ENCODE data around the gene LSM14B.

The LSM14B gene

GRCh38 chr20:62162765-62163484, 40.6 kb downstream of the LSM14B start:
- no peak for DNase-seq (ENCODE audit: low read depth in 3 of 3, low spot score in 1 of 3)

GRCh38 chr20:62163485-62163865, 41.2 kb downstream of the LSM14B start:
- no peak for DNase-seq (ENCODE audit: low read depth in 3 of 3, low spot score in 1 of 3)

DNA sequence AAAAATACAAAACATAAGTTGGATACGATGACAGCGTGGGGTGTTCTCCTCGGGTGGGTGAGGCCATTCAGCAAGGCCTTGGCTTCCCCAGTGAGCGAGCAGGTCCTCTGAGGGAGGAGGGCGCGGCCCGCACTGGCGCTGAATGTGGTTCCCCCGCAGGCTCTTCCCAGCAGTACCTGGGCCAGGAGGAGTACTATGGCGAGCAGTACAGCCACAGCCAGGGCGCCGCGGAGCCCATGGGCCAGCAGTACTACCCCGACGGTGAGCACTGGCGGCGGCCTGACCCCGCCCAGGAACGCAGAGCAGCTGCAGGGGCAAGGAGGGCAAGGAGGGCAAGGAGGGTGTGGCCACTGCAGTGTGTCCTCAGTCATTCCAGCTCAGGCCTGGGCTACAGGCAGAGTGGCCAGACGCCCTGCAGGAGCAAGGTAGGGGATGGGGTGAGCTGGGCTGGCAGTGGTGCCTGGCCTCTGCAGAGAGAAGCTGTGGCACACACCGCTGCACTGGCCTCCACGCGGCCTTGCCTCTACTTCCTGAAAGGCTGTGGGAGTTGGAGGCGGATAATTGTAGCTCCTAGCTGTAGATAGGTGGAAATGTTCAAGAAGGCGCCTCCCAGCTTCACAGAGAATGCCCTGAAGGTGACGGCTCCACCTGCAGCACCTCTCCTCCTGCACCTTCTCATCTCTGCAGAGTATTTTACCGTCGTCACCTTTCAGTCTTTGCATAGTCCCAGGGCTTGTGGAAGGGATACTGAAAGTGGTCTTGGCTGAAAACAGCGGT, 41.9 kb downstream of the LSM14B start:
- DNase-seq (ENCODE audit: low read depth in 3 of 3, low spot score in 1 of 3), result no peak

DNA sequence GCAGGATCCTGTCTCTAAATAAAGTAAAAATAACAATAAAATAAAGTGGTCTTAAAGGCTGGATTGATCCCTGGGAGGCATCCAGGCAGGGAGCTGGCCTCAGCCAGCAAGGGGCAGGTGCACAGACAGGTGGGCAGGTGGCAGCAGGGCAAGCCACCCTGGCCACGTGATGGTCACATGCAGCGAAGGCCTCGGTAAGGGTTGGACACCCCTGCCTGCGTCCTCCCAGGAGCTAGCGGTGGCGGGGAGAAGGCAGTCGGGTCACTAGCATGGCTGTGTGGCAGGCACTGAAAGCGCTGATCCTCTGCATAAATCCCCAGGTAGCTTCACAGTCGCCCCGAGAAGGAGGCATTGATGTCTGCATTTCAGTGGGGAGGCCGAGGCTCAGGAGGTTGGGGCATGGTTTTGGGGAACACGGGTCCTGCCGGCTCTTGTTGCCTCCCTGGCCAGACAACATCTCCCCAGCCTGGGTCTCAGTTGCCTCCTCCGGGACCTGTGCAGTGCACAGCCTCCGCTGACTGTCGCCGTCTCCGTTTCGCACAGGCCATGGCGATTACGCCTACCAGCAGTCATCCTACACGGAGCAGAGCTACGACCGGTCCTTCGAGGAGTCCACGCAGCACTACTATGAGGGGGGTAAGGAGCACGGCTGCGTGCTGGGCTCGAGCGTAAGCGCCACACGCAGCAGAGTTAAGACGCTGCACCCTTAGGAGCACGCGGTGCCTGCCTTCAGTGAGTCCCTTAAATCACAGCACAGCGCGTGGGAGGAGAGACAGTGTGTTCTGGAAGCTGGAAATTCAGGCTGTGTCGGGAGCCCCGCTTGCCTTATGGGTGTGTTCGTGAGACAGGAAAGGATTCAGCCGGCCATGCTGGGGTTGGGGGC, 42.8 kb downstream of the LSM14B start:
- no peak for DNase-seq (ENCODE audit: low read depth in 3 of 3, low spot score in 1 of 3)

DNA sequence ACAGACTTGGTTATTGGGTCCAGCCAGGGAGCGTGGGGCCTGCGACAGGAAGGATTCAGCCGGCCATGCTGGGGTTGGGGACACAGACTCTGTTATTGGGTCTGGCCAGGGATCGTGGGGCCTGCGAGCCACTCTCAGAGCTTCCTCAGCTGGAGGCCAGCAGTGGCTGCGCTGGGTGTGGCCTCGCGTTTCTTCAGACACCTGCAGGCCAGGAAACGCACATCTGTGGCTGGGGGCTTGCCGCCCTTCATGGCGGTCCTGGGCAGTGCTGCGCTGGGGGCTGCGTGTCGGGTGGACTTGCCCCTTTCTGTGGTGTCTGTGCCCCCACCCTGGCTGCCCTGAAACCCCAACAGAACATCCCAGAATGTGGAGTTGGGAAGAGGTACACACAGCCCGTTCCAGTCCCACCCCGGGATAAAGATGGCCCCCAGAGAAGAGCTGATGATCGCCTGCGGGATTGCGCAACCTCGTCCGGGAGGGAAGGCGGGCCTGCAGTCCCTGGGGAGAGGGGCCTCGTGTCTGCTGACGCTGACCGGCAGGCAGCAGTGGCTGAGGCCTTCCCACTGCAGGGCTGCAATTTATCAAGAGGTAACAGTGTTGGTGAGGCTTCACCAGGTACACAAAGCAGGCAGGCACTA, 43.6 kb downstream of the LSM14B start:
- no peak for DNase-seq (ENCODE audit: low read depth in 3 of 3, low spot score in 1 of 3)

DNA sequence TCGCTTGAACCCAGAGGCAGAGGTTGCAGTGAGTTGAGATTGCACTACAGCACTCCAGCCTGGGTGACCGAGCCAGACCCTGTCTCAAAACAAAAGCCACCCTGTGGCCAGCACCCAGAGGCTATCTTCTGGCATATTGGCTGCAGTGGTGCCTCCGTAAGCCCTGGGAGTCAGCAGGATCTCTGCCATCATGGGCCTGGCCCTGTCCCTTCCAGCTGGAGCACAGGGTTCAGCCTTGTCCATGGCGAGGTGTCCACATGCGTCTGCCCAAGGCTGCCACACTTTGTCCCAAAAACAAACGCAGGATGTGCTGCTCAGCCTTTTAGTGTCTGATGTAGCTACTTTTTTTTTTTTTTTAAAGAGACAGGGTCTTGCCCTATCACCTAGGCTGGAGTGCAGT, 45.2 kb downstream of the LSM14B start:
- DNase-seq (ENCODE audit: low read depth in 3 of 3, low spot score in 1 of 3), result no peak

- no peak for DNase-seq (ENCODE audit: low read depth in 3 of 3, low spot score in 1 of 3)
These were observed 45.8 kb downstream of the LSM14B start for GRCh38 chr20:62168061-62168460.

DNA sequence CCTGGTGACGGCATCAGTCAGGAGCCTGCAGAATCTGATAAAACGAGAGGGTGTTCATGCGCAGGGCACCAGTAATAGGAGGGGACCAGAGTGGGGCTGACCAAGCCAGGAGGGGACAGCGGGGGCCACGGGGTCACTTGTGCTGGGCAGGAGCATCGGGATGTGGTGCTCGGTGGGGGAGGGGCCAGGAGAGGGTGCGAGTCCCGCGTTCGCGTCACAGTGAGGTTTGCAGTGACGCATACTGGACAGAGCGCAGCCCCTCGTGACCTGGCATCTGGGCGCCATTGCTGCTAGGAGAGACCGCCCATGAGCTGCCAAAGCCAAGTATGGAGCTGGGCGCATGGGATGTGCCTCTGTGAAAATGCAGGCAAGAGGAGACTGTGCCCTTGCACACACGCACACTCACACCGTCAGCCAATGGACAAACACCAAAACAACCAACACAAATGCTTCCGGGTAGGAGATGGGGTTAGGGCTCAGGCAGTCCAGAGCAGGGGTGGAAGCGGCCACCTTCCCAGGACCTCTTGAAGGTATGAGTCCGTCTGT, 46.7 kb downstream of the LSM14B start:
- DNase-seq (ENCODE audit: low read depth in 3 of 3, low spot score in 1 of 3), result no peak

GRCh38 chr20:62170536-62170935, 48.3 kb downstream of the LSM14B start:
- DNase-seq (ENCODE audit: low read depth in 3 of 3, low spot score in 1 of 3), result no peak

- no peak for DNase-seq (ENCODE audit: low read depth in 3 of 3, low spot score in 1 of 3)
These were observed 49.0 kb downstream of the LSM14B start for GRCh38 chr20:62171245-62171644.

GRCh38 chr20:62172666-62173065, 50.4 kb downstream of the LSM14B start:
- DNase-seq (ENCODE audit: low read depth in 3 of 3, low spot score in 1 of 3), result no peak

- DNase-seq (ENCODE audit: low read depth in 3 of 3, low spot score in 1 of 3), result no peak
These were observed 51.9 kb downstream of the LSM14B start for GRCh38 chr20:62174021-62174804.

- no peak for DNase-seq (ENCODE audit: low read depth in 3 of 3, low spot score in 1 of 3)
These were observed 52.8 kb downstream of the LSM14B start for GRCh38 chr20:62174870-62175624.

DNA sequence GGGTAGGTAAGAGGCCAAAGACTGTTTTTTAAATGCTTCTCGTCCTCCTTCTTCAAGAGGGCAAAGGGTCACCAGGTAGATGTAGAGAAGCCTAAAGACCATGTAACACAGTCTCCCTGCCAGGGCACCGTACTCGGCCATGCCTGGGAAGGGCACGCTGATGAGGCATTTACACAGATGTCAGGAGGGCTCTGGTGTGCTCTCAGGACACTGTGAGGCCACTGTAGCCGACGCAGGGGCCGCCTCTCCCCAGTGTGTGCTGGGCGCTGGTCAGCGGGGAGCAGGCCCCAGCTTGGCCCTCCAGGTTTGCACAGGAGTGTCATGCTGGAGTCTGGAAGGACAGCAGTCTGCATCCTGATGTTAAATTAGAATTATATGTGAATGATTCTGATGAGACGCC, 53.4 kb downstream of the LSM14B start:
- DNase-seq (ENCODE audit: low read depth in 3 of 3, low spot score in 1 of 3), result no peak

GRCh38 chr20:62176866-62177265, 54.6 kb downstream of the LSM14B start:
- no peak for DNase-seq (ENCODE audit: low read depth in 3 of 3, low spot score in 1 of 3)

DNA sequence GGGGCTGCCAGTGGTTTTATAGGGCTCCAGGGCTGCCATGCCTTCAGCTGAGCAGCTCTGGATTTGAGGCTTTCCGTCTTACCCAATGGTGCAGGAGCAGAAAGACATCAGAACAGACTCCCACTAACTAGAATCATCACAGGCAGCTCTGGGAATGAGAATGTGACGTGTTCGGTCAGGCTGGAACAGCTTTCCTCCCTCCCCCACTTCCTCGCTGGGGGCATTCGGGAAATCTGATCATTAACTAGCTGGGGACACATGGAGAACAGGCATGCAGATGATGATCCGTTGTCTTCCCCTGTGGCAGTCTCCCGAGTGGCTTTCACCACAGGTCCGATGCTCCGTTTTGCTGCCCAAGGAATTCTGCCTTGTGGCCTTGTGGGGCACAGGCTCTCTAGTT, 55.0 kb downstream of the LSM14B start:
- DNase-seq (ENCODE audit: low read depth in 3 of 3, low spot score in 1 of 3), result no peak

GRCh38 chr20:62178316-62179161, 56.3 kb downstream of the LSM14B start:
- DNase-seq (ENCODE audit: low read depth in 3 of 3, low spot score in 1 of 3), result no peak

- DNase-seq (ENCODE audit: low read depth in 3 of 3, low spot score in 1 of 3), result no peak
These were observed 56.9 kb downstream of the LSM14B start for GRCh38 chr20:62179162-62179504.

- DNase-seq (ENCODE audit: low read depth in 3 of 3, low spot score in 1 of 3), result no peak
These were observed 59.5 kb downstream of the LSM14B start for GRCh38 chr20:62181808-62182207.
